Ascending aorta (tissue), 2 donors: ENCODE results near the gene FBXO33. TPM values are rescaled to one million over a fixed set of nuclear protein-coding genes. Genes with fewer than 3 reads are reported as not detected.

Source experiments
- DNase-seq, 2 donors: peaks; one replicate each; pipeline ENCODE4 v3.0.0-alpha.2; 2019; ENCODE audit warnings: low spot score in 2 of 2
- H3K27ac ChIP-seq, 2 donors: fragments of 200-600 bp; sonication (generic); one replicate each; pipeline ENCODE4 v1.5.1; 2016 to 2017; ENCODE audit warnings: mild to moderate bottlenecking in 1 of 2
- H3K27me3 ChIP-seq: fragments of 200-600 bp; sonication (generic); one replicate; pipeline ENCODE4 v1.5.1; 2017
- H3K36me3 ChIP-seq, 2 donors: fragments of 200-600 bp; sonication (generic); one replicate each; pipeline ENCODE4 v1.5.1; 2016
- H3K4me1 ChIP-seq, 2 donors: fragments of 200-600 bp; sonication (generic); one replicate each; pipeline ENCODE4 v1.5.1; 2016 to 2017; ENCODE audit warnings: mild to moderate bottlenecking in 1 of 2
- H3K4me3 ChIP-seq, 2 donors: fragments of 200-600 bp; sonication (generic); one replicate each; pipeline ENCODE4 v1.5.1; 2016 to 2017; ENCODE audit warnings: mild to moderate bottlenecking in 1 of 2
- H3K9me3 ChIP-seq, 2 donors: fragments of 200-600 bp; sonication (generic); one replicate each; pipeline ENCODE4 v1.5.1; 2016
- CTCF ChIP-seq, 3 experiments: fragments of 200-600 bp in 2 of 3; fragments of 450-650 bp in 1 of 3; sonication (generic) in 2 of 3; IDR thresholded peaks; one replicate each; pipeline ENCODE4 v1.5.1; 2016 to 2019; ENCODE audit warnings: antibody characterized with exemption in 3 of 3, mild to moderate bottlenecking in 1 of 3, moderate library complexity in 1 of 3
- intact Hi-C: fragments of 100-400 bp; cut with DNase I; formaldehyde crosslinking; loops from one replicate; pipeline ENCODE4 v1.15.1; 2023
- total RNA-seq: library from RNA; depleted of rRNA; stranded (reverse); fragments of >200 nt; gene quantifications from one replicate; pipeline ENCODE4 v1.1.0, GENCODE V29; 2016

Gene FBXO33
- total RNA-seq, 1 donor from 2014 or later = 14.5 TPM

GRCh38 chr14:39459795-39460478 lies 27.7 kb upstream of the FBXO33 start:
- H3K27me3 ChIP-seq = no peaks in the 10 kb centered on the region
- H3K36me3 ChIP-seq = no peaks in the 10 kb centered on the region
- H3K4me1 ChIP-seq = no peaks in the 10 kb centered on the region
- no peak for DNase-seq
- H3K27ac ChIP-seq = no peak overlapping the region
- no peak for TF ChIP-seq CTCF (IDR thresholded peaks at IDR 0.05)
- no peaks in the 10 kb centered on the region for H3K9me3 ChIP-seq
- intact Hi-C loops = no loop called here
- H3K4me3 ChIP-seq = no peak overlapping the region

- no peak for DNase-seq
- intact Hi-C loops = no loop called here
- Histone ChIP-seq H3K27ac (no peak overlapping the region), H3K27me3 (no peaks in the 10 kb centered on the region), H3K9me3 (no peaks in the 10 kb centered on the region), H3K4me3 (no peak overlapping the region), H3K4me1 (no peaks in the 10 kb centered on the region), H3K36me3 (no peaks in the 10 kb centered on the region)
- TF ChIP-seq CTCF (IDR thresholded peaks at IDR 0.05) = no peak
Observed at GRCh38 chr14:39456702-39457250, 24.5 kb upstream of the FBXO33 start.

DNA sequence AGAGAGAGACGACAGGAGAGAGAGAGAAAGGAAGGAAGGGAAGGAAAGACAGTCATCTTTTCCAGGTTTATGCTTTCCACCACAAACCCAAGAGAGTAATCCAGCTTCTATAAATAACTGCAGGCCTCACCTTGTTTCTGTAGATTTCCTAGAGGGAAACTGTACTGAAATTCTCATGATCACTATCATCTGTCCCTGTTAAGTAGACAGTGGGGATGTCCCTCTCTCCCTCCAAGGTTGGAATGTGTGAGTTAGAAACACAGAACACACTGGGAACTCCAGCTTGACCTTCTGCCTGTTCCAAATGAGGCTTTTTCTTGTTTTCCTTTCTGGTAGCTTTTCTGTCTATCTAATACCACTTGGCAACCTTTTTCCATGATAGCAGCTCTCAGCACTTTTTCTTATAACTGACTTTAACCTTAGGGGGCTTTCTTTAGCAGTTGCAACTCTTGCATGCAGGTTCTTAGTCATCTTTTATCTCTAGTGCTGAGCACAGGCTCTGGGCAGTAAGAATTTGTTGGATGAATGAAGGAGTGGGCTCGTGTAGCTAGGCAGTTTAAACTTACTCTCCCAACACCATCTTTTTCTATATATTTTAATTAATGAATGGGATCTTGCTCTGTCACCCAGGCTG lies 22.8 kb upstream of the FBXO33 start:
- Histone ChIP-seq H3K27me3 (no peaks in the 10 kb centered on the region), H3K4me3 (no peak overlapping the region), H3K9me3 (no peaks in the 10 kb centered on the region), H3K36me3 (no peaks in the 10 kb centered on the region), H3K4me1 (no peaks in the 10 kb centered on the region), H3K27ac (no peak overlapping the region)
- no peak for TF ChIP-seq CTCF (IDR thresholded peaks at IDR 0.05)
- intact Hi-C loops = no loop called here
- DNase-seq = no peak

- Histone ChIP-seq H3K4me3 (no peak overlapping the region), H3K36me3 (no peaks in the 10 kb centered on the region), H3K27ac (no peak overlapping the region), H3K4me1 (no peaks in the 10 kb centered on the region), H3K9me3 (no peaks in the 10 kb centered on the region), H3K27me3 (no peaks in the 10 kb centered on the region)
- intact Hi-C loops = no loop called here
- no peak for DNase-seq
- no peak for TF ChIP-seq CTCF (IDR thresholded peaks at IDR 0.05)
Observed at GRCh38 chr14:39452680-39453079, 20.4 kb upstream of the FBXO33 start.

- Histone ChIP-seq H3K27ac (no peak overlapping the region), H3K4me1 (no peaks in the 10 kb centered on the region), H3K27me3 (no peaks in the 10 kb centered on the region), H3K9me3 (no peaks in the 10 kb centered on the region), H3K36me3 (no peaks in the 10 kb centered on the region), H3K4me3 (no peak overlapping the region)
- no peak for TF ChIP-seq CTCF (IDR thresholded peaks at IDR 0.05)
- intact Hi-C loops = no loop called here
- DNase-seq = no peak
Observed at GRCh38 chr14:39451811-39452210, 19.6 kb upstream of the FBXO33 start.
